GM18508 (cell line): ENCODE data around the gene HAT1.
A peak's percentile ranks its signal among the peaks of the same experiment; 100 is the strongest.

Experiments used
- ATAC-seq: cut with Tn5 transposase; IDR thresholded peaks from one replicate; pipeline ENCODE4 v1.9.1; 2021; ENCODE audit warnings: moderate number of reproducible peaks; ENCODE audit not compliant: insufficient read depth, unreplicated experiment

Gene HAT1

DNA sequence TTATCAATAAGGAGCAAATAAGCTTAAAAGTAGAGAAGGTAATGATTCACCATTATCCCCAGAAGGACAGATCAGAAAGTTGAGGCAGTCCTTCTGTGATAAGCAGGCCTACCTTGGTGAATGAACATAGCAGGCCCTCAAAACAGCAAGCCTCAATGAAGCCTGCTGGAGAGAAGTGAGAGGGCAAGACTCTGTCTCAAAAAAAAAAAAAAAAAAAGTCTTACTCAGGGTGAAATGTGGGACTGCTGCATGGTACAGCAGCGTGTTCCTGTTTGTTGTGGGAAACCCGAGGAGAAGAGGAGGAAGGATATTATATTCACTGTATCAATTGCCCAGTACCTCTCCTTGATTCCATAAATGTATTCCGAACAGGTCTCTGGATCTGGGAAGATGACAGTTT lies 8.7 kb upstream of the HAT1 start:
- ATAC-seq: no peak

DNA sequence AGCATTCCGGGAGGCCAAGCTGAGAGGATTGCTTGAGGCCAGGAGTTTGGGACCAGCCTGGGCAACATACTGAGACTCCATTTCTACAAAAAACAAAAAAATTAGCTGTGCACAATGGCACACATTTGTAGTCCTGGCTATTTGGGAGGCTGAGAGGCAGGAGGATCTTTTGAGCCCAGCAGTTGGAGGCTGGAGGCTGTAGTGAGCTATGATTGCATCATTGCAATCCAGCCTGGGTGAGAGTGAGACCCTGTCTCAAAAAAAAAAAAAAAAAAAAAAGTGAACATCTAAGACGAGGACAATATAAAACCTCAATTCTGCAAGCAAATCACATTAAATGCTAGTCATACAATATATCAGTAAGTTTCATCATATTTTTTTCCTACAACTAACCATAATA lies 2.8 kb upstream of the HAT1 start:
- ATAC-seq: no peak

DNA sequence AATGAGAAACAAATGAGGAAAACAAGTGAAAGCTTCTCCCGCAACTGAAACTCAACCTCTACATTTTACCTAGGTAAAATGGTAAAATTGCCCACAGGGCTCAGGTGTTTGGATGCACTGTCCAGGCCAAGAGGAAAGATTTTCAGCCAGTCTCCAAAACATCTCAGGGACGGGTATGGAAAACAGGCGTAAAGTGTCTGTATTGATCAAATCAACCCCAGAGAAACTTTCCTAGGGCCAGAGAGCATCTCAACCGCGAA lies 361 bp upstream of the HAT1 start:
- ATAC-seq: peak; percentile 8

DNA sequence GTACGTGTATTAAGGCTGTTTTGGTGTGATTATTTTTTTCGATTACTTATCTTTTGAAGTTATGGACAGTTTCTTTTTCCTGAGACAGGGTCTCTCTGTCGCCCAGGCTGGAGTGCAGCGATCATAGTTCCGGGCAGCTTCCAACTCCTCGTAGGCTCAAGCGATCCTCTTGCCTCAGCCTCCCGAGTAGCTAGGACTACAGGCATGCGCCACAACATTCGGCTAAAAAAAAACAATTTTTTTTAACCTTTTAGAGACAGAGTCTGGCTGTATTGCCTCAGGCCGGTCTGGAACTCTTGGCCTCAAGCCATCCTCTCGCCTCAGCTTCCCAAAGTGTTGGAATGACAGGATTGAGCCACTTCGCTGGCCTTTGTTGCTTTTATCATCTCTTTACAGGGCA lies 945 bp downstream of the HAT1 start:
- ATAC-seq: no peak

DNA sequence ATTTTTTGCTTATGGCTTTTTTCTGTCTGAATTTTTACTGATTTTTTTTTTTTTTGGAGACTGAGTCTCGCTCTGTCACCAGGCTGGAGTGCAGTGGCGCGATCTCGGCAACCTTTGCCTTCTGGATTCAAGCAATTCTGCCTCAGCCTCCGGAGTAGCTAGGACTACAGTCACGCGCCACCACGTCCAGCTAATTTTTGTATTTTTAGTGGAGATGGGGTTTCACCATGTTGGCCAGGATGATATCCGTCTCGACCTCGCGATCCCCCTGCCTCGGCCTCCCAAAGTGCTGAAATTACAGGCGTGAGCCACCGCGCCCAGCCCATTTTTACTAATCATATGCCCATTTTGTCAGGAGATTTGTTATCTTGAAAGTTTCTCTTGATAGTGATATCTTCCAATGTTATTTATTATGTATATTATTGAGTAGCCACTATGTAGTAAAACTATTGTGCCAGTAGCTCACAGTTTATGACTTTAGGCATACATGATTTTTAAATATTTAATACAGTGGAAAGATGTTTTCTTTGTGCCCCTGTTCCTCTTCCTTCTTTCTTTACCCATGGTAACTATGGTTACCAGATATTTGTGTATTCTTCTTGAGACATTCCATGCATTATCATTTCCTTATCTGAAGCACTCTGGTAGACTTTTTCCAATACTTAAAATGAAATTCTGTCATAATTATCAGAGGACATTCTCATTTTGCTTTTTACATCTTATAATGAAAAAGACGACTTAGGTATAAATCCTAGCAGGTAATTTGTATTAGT lies 2.1 kb downstream of the HAT1 start:
- ATAC-seq: no peak

- ATAC-seq: no peak
These were observed 8.1 kb downstream of the HAT1 start for GRCh38 chr2:171930385-171930784.

DNA sequence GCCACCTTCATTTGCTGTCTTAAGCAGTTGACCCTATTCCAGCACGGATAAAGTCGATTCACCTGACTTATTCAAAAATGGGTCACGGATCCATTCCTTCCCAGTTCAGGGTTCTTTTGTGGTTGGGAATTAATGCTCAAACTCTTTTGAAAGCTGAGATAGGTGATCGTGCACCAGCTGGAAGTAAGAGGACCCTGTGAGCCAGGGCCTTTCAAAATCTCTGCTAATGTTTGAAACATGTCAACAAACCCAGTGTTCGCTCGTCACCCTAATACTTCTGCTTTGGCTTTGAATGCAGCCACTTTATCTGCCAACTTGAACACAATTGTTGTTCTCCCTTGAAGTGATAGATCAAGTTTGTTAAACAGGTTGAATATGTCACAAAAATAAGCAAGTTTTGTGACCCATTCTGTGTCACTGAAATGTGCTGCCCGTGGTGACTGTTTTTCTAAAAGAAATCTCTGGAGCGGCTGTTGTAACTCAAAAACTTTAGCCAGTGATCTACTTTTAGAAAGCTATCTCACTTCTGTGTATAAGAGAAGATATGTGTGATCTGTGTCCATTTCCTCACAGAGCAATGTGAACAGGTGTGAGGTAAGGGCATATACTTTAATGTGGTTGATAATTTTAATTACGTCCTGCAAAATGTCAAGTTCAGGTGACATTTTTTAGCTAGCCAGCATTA lies 16.9 kb downstream of the HAT1 start:
- ATAC-seq: no peak

GRCh38 chr2:171939743-171940071 lies 17.4 kb downstream of the HAT1 start:
- ATAC-seq: no peak

GRCh38 chr2:171941316-171941699 lies 19.0 kb downstream of the HAT1 start:
- no peak for ATAC-seq

- no peak for ATAC-seq
These were observed 21.6 kb downstream of the HAT1 start for GRCh38 chr2:171943869-171944268.

GRCh38 chr2:171952276-171952675 lies 30.0 kb downstream of the HAT1 start:
- no peak for ATAC-seq

DNA sequence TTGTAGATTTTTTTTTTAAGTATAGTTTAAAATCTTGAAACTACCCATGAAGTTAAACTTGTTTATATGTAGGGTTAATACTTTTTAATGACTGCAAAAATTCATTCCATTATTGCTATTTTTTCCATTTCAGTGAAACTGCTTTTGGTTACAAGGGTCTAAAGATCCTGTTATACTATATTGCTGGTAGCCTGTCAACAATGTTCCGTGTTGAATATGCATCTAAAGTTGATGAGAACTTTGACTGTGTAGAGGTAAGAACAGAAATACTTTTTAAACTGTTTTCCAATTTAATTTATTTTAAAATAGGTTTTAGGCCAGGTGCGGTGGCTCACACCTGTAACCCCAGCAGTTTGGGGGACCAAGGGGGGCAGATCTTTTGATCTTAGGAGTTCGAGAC lies 30.5 kb downstream of the HAT1 start:
- ATAC-seq: no peak

- no peak for ATAC-seq
These were observed 34.0 kb downstream of the HAT1 start for GRCh38 chr2:171956135-171956825.

- no peak for ATAC-seq
These were observed 34.8 kb downstream of the HAT1 start for GRCh38 chr2:171957061-171957460.

GRCh38 chr2:171958475-171958874 lies 36.2 kb downstream of the HAT1 start:
- ATAC-seq: no peak

- no peak for ATAC-seq
These were observed 37.7 kb downstream of the HAT1 start for GRCh38 chr2:171959998-171960397.

- ATAC-seq: no peak
These were observed 38.3 kb downstream of the HAT1 start for GRCh38 chr2:171960570-171960969.

DNA sequence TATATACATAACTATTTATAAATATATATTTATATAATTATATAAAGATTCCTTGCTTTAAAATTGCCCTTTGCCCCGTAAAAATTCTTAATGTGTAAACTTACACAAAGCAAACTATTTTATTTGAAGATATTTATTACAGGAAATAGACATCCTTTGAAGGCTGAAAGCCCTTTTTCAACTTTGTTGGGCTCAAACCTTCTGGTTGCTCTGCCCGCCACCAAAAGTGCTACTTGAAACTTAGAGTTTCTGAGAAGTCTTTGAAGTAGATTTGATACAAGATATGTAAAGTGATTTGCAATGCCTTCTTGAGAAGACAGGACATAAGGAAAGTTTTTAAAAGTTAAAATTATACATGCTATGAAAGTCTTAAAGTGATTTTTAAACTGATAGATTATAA lies 40.9 kb downstream of the HAT1 start:
- ATAC-seq: no peak

- ATAC-seq: no peak
These were observed 42.0 kb downstream of the HAT1 start for GRCh38 chr2:171964308-171964707.

DNA sequence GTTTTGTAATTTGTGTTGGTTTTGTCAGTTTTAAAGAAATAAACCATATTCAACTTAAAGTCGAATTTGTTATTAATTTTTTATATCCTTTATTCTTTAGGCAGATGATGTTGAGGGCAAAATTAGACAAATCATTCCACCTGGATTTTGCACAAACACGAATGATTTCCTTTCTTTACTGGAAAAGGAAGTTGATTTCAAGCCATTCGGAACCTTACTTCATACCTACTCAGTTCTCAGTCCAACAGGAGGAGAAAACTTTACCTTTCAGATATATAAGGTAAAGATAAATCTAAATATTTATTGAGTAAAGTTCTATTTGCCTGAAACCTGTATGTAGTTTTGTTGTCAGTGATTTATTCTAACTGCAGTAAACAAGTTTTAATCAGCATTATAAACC lies 43.0 kb downstream of the HAT1 start:
- ATAC-seq: no peak

DNA sequence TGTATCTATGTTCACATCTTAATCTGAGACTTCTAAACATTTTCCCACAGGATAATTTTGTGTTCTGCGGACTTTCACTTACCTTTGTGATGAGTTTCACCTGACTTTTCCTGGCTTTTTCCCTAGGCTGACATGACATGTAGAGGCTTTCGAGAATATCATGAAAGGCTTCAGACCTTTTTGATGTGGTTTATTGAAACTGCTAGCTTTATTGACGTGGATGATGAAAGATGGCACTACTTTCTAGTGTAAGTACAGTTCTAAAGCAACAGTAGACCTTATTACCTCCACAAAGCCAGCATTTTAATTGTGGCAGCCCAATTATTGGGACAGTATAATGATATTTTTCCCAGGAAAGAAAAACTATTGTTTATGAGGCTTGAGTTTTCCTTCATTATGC lies 43.4 kb downstream of the HAT1 start:
- no peak for ATAC-seq

- no peak for ATAC-seq
These were observed 44.0 kb downstream of the HAT1 start for GRCh38 chr2:171966235-171966634.
